ENCODE measurements around the gene INMT.

- TF ChIP-seq CTCF (conservative IDR thresholded peaks at IDR 0.05; ENCODE audit: low read length) (no peak), EZH2phosphoT487 (IDR thresholded peaks at IDR 0.05; ENCODE audit: borderline replicate concordance) (no peak)
Observed at GRCh38 chr7:30802812-30803211, 50.9 kb downstream of the INMT start.
